Panc1 (cell line): Measurements from ENCODE around the gene GRIP1. TPM values are rescaled to one million over a fixed set of nuclear protein-coding genes. Genes with fewer than 3 reads are reported as not detected.

ENCODE experiments used
- ATAC-seq: fragments of 200-7000 bp; cut with Tn5 transposase; 2 replicates; pipeline ENCODE4 v1.9.1; 2020; ENCODE audit warnings: mild to moderate bottlenecking, moderate library complexity
- BruUV-seq: library from RNA; stranded (reverse); fragments of 400-500 nt; replicated peaks from 2 replicates; lab custom pipeline; 2021; lab: Mats Ljungman, UMichigan
- CTCF ChIA-PET: fragments of 300-600 bp; sonication (Branson Sonifier 250); formaldehyde crosslinking; loops from one replicate; lab custom pipeline; 2022; ENCODE audit warnings: antibody characterized with exemption; lab: Charles Lee
- POLR2A ChIA-PET: fragments of 300-600 bp; sonication (Branson Sonifier 250); formaldehyde crosslinking; loops from one replicate; lab custom pipeline; 2022; ENCODE audit warnings: antibody characterized with exemption; lab: Charles Lee
- DNase-seq: peaks from one replicate; pipeline ENCODE4 v3.0.0-alpha.2; 2010; ENCODE audit warnings: low read depth, low spot score
- H3K27ac ChIP-seq: 2 replicates; pipeline ENCODE4 v1.5.1; 2011; ENCODE audit warnings: mild to moderate bottlenecking, low read length, inconsistent platforms
- H3K27me3 ChIP-seq: fragments of 200-500 bp; sonication (Bioruptor generic); 2 replicates; pipeline ENCODE4 v1.6.0; 2014; ENCODE audit warnings: low read length, inconsistent platforms; ENCODE audit not compliant: control insufficient read depth, insufficient read depth
- H3K36me3 ChIP-seq: fragments of 200-500 bp; sonication (Bioruptor generic); 2 replicates; pipeline ENCODE4 v1.5.1; 2014; ENCODE audit warnings: inconsistent platforms, mild to moderate bottlenecking, low read length, moderate library complexity; ENCODE audit not compliant: control insufficient read depth, insufficient read depth
- H3K4me1 ChIP-seq: 2 replicates; pipeline ENCODE4 v1.5.1; 2011; ENCODE audit warnings: inconsistent platforms, mild to moderate bottlenecking, low read length, moderate library complexity; ENCODE audit not compliant: control insufficient read depth, insufficient read depth
- H3K4me3 ChIP-seq, 2 experiments: 2 replicates each; pipeline ENCODE4 v1.5.1; 2011 to 2012; ENCODE audit warnings: low read depth in 2 of 2, low read length in 2 of 2, mild to moderate bottlenecking in 2 of 2, inconsistent platforms in 1 of 2, moderate library complexity in 1 of 2
- H3K9me3 ChIP-seq: fragments of 200-500 bp; sonication (Bioruptor generic); 2 replicates; pipeline ENCODE4 v1.5.1; 2014; ENCODE audit warnings: low read depth, mild to moderate bottlenecking, inconsistent platforms, low read length, moderate library complexity; ENCODE audit not compliant: control insufficient read depth, insufficient read depth
- POLR2AphosphoS5 ChIP-seq: IDR thresholded peaks from 2 replicates; pipeline ENCODE4 v1.6.1; 2012; ENCODE audit warnings: mild to moderate bottlenecking, low read depth, low read length, moderate library complexity
- REST ChIP-seq, 2 experiments: IDR thresholded peaks; 2 replicates each; pipeline ENCODE4 v1.6.1; 2011 to 2012; ENCODE audit warnings: low read depth in 2 of 2, control low read depth in 1 of 2, low read length in 1 of 2, mild to moderate bottlenecking in 1 of 2, moderate library complexity in 1 of 2; ENCODE audit not compliant: insufficient read depth in 1 of 2
- SIN3A ChIP-seq: IDR thresholded peaks from 2 replicates; pipeline ENCODE4 v1.6.1; 2012; ENCODE audit warnings: low read depth, mild to moderate bottlenecking, low read length, moderate library complexity, borderline replicate concordance; ENCODE audit not compliant: insufficient read depth
- TCF7L2 ChIP-seq: IDR thresholded peaks from 2 replicates; pipeline ENCODE4 v1.6.1; 2011; ENCODE audit warnings: mild to moderate bottlenecking, low read depth, low read length, inconsistent platforms
- in situ Hi-C: cut with HindIII; loops from 2 replicates; pipeline ENCODE4 v1.10.0; 2016; ENCODE audit warnings: low sequenced_read_pairs, low pct_unique_long_range_greater_than_20kb
- intact Hi-C: fragments of 100-400 bp; cut with micrococcal nuclease; formaldehyde crosslinking; loops from one replicate; pipeline ENCODE4 v1.10.0; 2022; ENCODE audit not compliant: unreplicated experiment
- total RNA-seq: library from RNA; stranded (reverse); gene quantifications from one replicate; pipeline ENCODE4 v1.2.1, GENCODE V29; 2021; ENCODE audit not compliant: unreplicated experiment
- TF ChIP-seq, protein P1 (sequence below): fragments of 450-650 bp; IDR thresholded peaks from 2 replicates; pipeline ENCODE4 v1.5.1; 2017; ENCODE audit warnings: mild to moderate bottlenecking

The GRIP1 gene
- total RNA-seq, 1 experiment from 2014 or later = 9.2 TPM

GRCh38 chr12:66409195-66409871 lies 269.5 kb downstream of the GRIP1 start:
- Histone ChIP-seq H3K4me1 (no peaks in the 10 kb centered on the region; the same call in 1 of the 2 replicates), H3K9me3 (no peaks in the 10 kb centered on the region), H3K36me3 (no peaks in the 10 kb centered on the region), H3K27me3 (no peaks in the 10 kb centered on the region), H3K4me3 (no peak overlapping the region), H3K27ac (no peak overlapping the region)
- no TSS peak for BruUV-seq
- ATAC-seq = peak; percentile 71
- peak; percentile 8 for DNase-seq
- in situ Hi-C loops (no loop called here), intact Hi-C loops (loop anchor here (2.0 to 10.0 kb wide), 2 partner anchors 135 to 265 kb away; no protein-coding TSS in a partner anchor)
- ChIA-PET CTCF (interaction anchor here (0.6 kb wide), 1 partner anchor 190 kb away, joined by 4 read pairs; no protein-coding TSS in a partner anchor), POLR2A (no interaction called here)
- TF ChIP-seq, protein P1, sequence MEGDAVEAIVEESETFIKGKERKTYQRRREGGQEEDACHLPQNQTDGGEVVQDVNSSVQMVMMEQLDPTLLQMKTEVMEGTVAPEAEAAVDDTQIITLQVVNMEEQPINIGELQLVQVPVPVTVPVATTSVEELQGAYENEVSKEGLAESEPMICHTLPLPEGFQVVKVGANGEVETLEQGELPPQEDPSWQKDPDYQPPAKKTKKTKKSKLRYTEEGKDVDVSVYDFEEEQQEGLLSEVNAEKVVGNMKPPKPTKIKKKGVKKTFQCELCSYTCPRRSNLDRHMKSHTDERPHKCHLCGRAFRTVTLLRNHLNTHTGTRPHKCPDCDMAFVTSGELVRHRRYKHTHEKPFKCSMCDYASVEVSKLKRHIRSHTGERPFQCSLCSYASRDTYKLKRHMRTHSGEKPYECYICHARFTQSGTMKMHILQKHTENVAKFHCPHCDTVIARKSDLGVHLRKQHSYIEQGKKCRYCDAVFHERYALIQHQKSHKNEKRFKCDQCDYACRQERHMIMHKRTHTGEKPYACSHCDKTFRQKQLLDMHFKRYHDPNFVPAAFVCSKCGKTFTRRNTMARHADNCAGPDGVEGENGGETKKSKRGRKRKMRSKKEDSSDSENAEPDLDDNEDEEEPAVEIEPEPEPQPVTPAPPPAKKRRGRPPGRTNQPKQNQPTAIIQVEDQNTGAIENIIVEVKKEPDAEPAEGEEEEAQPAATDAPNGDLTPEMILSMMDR = peak; percentile 82
- no peak for TF ChIP-seq TCF7L2

DNA sequence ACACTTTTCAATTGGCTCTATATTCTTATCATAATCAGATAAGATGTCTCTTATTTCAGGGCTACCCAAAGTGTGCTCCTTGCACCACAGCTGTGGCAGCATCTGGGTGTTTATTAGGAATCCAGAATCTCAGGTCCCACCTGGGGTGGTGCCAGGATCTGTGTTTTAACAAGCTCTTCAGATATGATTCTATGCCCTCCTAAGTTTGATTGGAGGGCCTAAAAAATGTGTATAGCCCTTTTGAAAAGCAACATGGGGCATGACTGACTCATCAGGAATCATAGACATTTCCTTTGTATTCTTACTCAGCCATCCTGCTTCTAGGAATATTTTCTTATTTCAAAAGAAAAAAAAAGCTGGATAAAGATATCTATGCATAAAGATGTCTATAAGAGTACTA lies 273.5 kb downstream of the GRIP1 start:
- Histone ChIP-seq H3K27ac (no peak overlapping the region), H3K9me3 (no peaks in the 10 kb centered on the region), H3K4me3 (no peak overlapping the region), H3K36me3 (no peaks in the 10 kb centered on the region), H3K4me1 (no peaks in the 10 kb centered on the region; the same call in 1 of the 2 replicates), H3K27me3 (no peaks in the 10 kb centered on the region)
- in situ Hi-C loops = no loop called here
- ChIA-PET POLR2A (no interaction called here), CTCF (no interaction called here)
- DNase-seq (no peak), ATAC-seq (no peak)
- intact Hi-C loops = loop anchor here (10.0 kb wide), 1 partner anchor 261 kb away; no protein-coding TSS in a partner anchor
- no TSS peak for BruUV-seq
- TF ChIP-seq POLR2AphosphoS5 (no peak), SIN3A (no peak), REST (IDR thresholded peaks at IDR 0.05; ENCODE audit: insufficient read depth in 1 of 2, low read depth in 2 of 2, low read length in 1 of 2) (no peak), TCF7L2 (no peak)
- TF ChIP-seq, protein P1 = no peak
